CD14-positive monocyte (primary cell): ENCODE data around the gene EPHA7. TPM values are rescaled to one million over a fixed set of nuclear protein-coding genes. Genes with fewer than 3 reads are reported as not detected.

ENCODE experiments used
- DNase-seq, 3 donors: peaks; one replicate each; pipeline ENCODE4 v3.0.0-alpha.2; 2011 to 2022
- H2AFZ ChIP-seq: 2 replicates; pipeline ENCODE4 v1.6.0; 2012; ENCODE audit warnings: mild to moderate bottlenecking, low read depth, low read length, inconsistent platforms; ENCODE audit not compliant: insufficient read depth, poor library complexity, severe bottlenecking
- H3K27ac ChIP-seq, 2 donors: 1 replicate in 1 of 2; 2 replicates in 1 of 2; pipeline ENCODE4 v1.5.1; 2012 to 2013; ENCODE audit warnings: low read length in 2 of 2, control low read depth in 1 of 2, inconsistent platforms in 1 of 2, low read depth in 1 of 2, mild to moderate bottlenecking in 1 of 2
- H3K27me3 ChIP-seq, 2 donors: one replicate each; pipeline versions ENCODE4 v1.6.0 to v1.6.1; 2011 to 2013; ENCODE audit warnings: low read length in 2 of 2; ENCODE audit not compliant: control insufficient read depth in 2 of 2, insufficient read depth in 2 of 2
- H3K36me3 ChIP-seq, 2 donors: replicated peaks in 1 of 2; 1 replicate in 1 of 2; 2 replicates in 1 of 2; pipeline versions ENCODE4 v1.5.1 to v1.6.1; 2012 to 2013; ENCODE audit warnings: low read length in 2 of 2, control low read depth in 1 of 2, inconsistent platforms in 1 of 2, mild to moderate bottlenecking in 1 of 2; ENCODE audit not compliant: insufficient read depth in 2 of 2, control insufficient read depth in 1 of 2
- H3K4me1 ChIP-seq, 2 donors: 1 replicate in 1 of 2; 2 replicates in 1 of 2; pipeline versions ENCODE4 v1.5.1 to v1.6.1; 2012 to 2013; ENCODE audit warnings: low read length in 2 of 2, control low read depth in 1 of 2, inconsistent platforms in 1 of 2, mild to moderate bottlenecking in 1 of 2, moderate library complexity in 1 of 2; ENCODE audit not compliant: insufficient read depth in 2 of 2, control insufficient read depth in 1 of 2
- H3K4me2 ChIP-seq: replicated peaks from 2 replicates; pipeline ENCODE3; 2012; ENCODE audit warnings: low read length, moderate library complexity, mild to moderate bottlenecking; ENCODE audit not compliant: poor library complexity, severe bottlenecking; ENCODE audit errors: extremely low read depth
- H3K4me3 ChIP-seq, 3 experiments: fragments of 200-600 bp in 1 of 3; sonication (generic) in 1 of 3; replicated peaks in 1 of 3; 1 replicate in 2 of 3; 2 replicates in 1 of 3; pipeline ENCODE4 v1.5.1; 2011 to 2013; ENCODE audit warnings: low read length in 3 of 3, mild to moderate bottlenecking in 3 of 3, control low read depth in 2 of 3, low read depth in 2 of 3, inconsistent platforms in 1 of 3, moderate library complexity in 1 of 3
- H3K79me2 ChIP-seq: 2 replicates; pipeline ENCODE4 v1.6.0; 2012; ENCODE audit warnings: mild to moderate bottlenecking, control low read depth, inconsistent platforms, low read length, moderate library complexity; ENCODE audit not compliant: insufficient read depth
- H3K9ac ChIP-seq: 2 replicates; pipeline ENCODE4 v1.6.0; 2017; ENCODE audit warnings: low read length, mild to moderate bottlenecking; ENCODE audit not compliant: insufficient read depth, poor library complexity, severe bottlenecking
- H3K9me3 ChIP-seq, 2 donors: replicated peaks in 1 of 2; 1 replicate in 1 of 2; 2 replicates in 1 of 2; pipeline versions ENCODE4 v1.5.1 to v1.6.1; 2012 to 2013; ENCODE audit warnings: low read length in 2 of 2, control low read depth in 1 of 2; ENCODE audit not compliant: control insufficient read depth in 1 of 2, insufficient read depth in 1 of 2
- H4K20me1 ChIP-seq: 2 replicates; pipeline ENCODE4 v1.6.0; 2012; ENCODE audit warnings: mild to moderate bottlenecking, low read length, control low read depth, moderate library complexity; ENCODE audit not compliant: insufficient read depth
- H3K27ac Mint-ChIP-seq, 7 donors: one replicate each; pipeline ENCODE4 v1.8.0; 2020; ENCODE audit warnings: mild to moderate bottlenecking in 7 of 7, mixed read lengths in 7 of 7, moderate library complexity in 6 of 7, inconsistent platforms in 2 of 7
- H3K27me3 Mint-ChIP-seq, 3 donors: one replicate each; pipeline ENCODE4 v1.8.0; 2021 to 2022; ENCODE audit warnings: low read depth in 3 of 3, mild to moderate bottlenecking in 3 of 3, mixed read lengths in 3 of 3, moderate library complexity in 3 of 3, inconsistent platforms in 1 of 3
- H3K36me3 Mint-ChIP-seq, 2 donors: one replicate each; pipeline ENCODE4 v1.8.0; 2020; ENCODE audit warnings: mixed read lengths in 2 of 2, inconsistent platforms in 1 of 2, mild to moderate bottlenecking in 1 of 2
- H3K4me1 Mint-ChIP-seq: one replicate; pipeline ENCODE4 v1.8.0; 2020; ENCODE audit warnings: mild to moderate bottlenecking, mixed read lengths
- H3K4me3 Mint-ChIP-seq, 2 donors: one replicate each; pipeline ENCODE4 v1.8.0; 2020; ENCODE audit warnings: mild to moderate bottlenecking in 2 of 2, mixed read lengths in 2 of 2, moderate library complexity in 1 of 2
- H3K9me3 Mint-ChIP-seq, 7 donors: one replicate each; pipeline ENCODE4 v1.8.0; 2020 to 2022; ENCODE audit warnings: mixed read lengths in 7 of 7, mild to moderate bottlenecking in 6 of 7, moderate library complexity in 6 of 7, inconsistent platforms in 2 of 7
- WGBS: methylation state at CpG from one replicate; pipeline ENCODE4 v1.1.5; 2013; ENCODE audit warnings: missing lambda C conversion rate; ENCODE audit not compliant: insufficient coverage; 5-methylcytosine and 5-hydroxymethylcytosine counted together
- intact Hi-C, 2 donors: fragments of 100-400 bp; cut with micrococcal nuclease; formaldehyde crosslinking; loops; one replicate each; pipeline versions ENCODE4 v1.15.0 to v1.15.1; 2023
- polyA plus RNA-seq, 3 donors: library from polyadenylated mRNA; depleted of rRNA in 1 of 3; unstranded in 2 of 3; stranded (reverse) in 1 of 3; fragments of 300-500 nt in 2 of 3; fragments of >200 nt in 1 of 3; fragmentation: Illumina TruSeq in 2 of 3; gene quantifications; 1 replicate in 2 of 3; 2 replicates in 1 of 3; pipeline ENCODE4 v1.2.3, GENCODE V29; 2012 to 2021
- TF ChIP-seq, protein P1 (sequence below): fragments of 200-600 bp; IDR thresholded peaks from one replicate; pipeline ENCODE4 v1.8.0; 2022; ENCODE audit warnings: antibody characterized with exemption, mild to moderate bottlenecking

The EPHA7 gene
- polyA plus RNA-seq, 3 donors = not detected

DNA sequence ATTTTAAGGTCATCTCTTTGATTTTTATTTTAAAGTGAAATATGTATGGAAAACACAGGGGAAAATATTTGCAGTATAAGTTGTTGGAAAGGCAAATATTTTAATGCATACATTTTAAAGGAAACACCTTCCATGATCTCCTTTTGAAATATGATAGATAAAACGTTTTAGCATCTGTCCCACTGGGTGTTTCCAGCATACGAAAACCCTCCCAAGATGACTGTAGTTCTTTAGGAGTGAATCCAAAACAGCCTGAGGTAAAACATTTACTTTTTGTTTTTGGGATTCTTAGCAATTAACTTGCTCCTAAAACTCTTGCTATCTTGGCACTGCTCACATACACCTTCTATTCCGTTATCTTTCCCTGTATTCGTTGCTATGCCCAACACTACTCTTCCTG lies 210.0 kb downstream of the EPHA7 start:
- intact Hi-C loops = no loop called here
- DNase-seq = no peak
- H3K4me3 ChIP-seq = no peak overlapping the region
- H3K9ac ChIP-seq = no peak overlapping the region
- no peaks in the 10 kb centered on the region for H4K20me1 ChIP-seq
- H3K36me3 ChIP-seq = no peaks in the 10 kb centered on the region
- H3K9me3 ChIP-seq = no peaks in the 10 kb centered on the region
- no peak overlapping the region for H2AFZ ChIP-seq
- no peak overlapping the region for H3K27ac ChIP-seq
- H3K79me2 ChIP-seq = no peaks in the 10 kb centered on the region
- no peaks in the 10 kb centered on the region for H3K4me1 ChIP-seq
- Mint-ChIP-seq H3K27me3 (no peaks in the 10 kb centered on the region), H3K4me1 (no peaks in the 10 kb centered on the region), H3K27ac (no peak overlapping the region), H3K4me3 (no peak overlapping the region), H3K9me3 (peaks cover 0 to 2% (median 0%) of the 10 kb centered on the region in 7 donors), H3K36me3 (no peaks in the 10 kb centered on the region)
- H3K4me2 ChIP-seq = no peak overlapping the region
- H3K27me3 ChIP-seq = no peaks in the 10 kb centered on the region
- TF ChIP-seq, protein P1, sequence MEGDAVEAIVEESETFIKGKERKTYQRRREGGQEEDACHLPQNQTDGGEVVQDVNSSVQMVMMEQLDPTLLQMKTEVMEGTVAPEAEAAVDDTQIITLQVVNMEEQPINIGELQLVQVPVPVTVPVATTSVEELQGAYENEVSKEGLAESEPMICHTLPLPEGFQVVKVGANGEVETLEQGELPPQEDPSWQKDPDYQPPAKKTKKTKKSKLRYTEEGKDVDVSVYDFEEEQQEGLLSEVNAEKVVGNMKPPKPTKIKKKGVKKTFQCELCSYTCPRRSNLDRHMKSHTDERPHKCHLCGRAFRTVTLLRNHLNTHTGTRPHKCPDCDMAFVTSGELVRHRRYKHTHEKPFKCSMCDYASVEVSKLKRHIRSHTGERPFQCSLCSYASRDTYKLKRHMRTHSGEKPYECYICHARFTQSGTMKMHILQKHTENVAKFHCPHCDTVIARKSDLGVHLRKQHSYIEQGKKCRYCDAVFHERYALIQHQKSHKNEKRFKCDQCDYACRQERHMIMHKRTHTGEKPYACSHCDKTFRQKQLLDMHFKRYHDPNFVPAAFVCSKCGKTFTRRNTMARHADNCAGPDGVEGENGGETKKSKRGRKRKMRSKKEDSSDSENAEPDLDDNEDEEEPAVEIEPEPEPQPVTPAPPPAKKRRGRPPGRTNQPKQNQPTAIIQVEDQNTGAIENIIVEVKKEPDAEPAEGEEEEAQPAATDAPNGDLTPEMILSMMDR = no peak
- 85% methylated on average over 2 of the region's 4 CpGs for WGBS

DNA sequence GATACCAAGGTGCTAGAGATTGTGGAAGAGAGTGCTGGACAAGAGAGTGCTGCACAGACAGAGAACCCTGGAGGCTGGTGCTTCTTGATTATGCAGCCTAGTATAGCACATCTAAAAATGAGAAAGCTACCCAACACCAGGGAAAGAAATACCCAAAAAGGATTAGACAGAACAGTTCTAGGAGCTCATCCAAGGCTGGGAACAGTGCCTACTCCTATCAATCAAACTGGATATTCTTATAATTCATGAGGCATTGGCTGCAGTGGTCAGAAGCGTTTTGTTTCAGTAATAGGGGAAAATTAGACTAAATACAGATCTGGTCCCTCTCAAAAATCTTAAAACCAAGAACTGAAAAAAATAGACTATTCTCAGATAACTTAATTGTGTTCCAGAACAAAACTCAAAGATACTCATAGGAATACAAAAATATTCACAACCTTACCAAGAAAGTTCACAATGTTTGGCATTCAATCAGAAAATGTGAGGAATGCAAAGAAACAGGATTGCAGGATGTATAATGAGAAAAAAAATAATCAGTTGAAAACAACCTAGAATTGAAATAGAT lies 222.9 kb downstream of the EPHA7 start:
- Mint-ChIP-seq H3K9me3 (peaks cover 0 to 11% (median 2%) of the 10 kb centered on the region in 7 donors), H3K4me1 (no peaks in the 10 kb centered on the region), H3K27ac (no peak overlapping the region), H3K27me3 (peaks cover 0 to 1% (median 0%) of the 10 kb centered on the region in 3 donors), H3K4me3 (no peak overlapping the region), H3K36me3 (no peaks in the 10 kb centered on the region)
- WGBS = no CpG with 5 or more reads among the region's 1 CpG
- Histone ChIP-seq H3K27ac (no peak overlapping the region), H3K27me3 (no peaks in the 10 kb centered on the region), H3K9ac (no peak overlapping the region), H3K36me3 (no peaks in the 10 kb centered on the region), H3K4me2 (no peak overlapping the region), H3K79me2 (no peaks in the 10 kb centered on the region), H2AFZ (no peak overlapping the region), H4K20me1 (no peaks in the 10 kb centered on the region), H3K9me3 (peaks cover 0 to 4% of the 10 kb centered on the region in 2 donors), H3K4me1 (no peaks in the 10 kb centered on the region), H3K4me3 (no peak overlapping the region)
- intact Hi-C loops = no loop called here
- no peak for DNase-seq
- TF ChIP-seq, protein P1 = no peak
